NK-92 treated with Interleukin-12 subunit alpha and Interleukin-12 subunit beta, amount 100 ng/mL, for 24 hours (cell line): Measurements from ENCODE around the gene GNG11.
"Not testable (repeated sequence)": the region's sequence is repeated elsewhere in the genome, so short reads cannot be mapped to it uniquely, and the experiment has no call there.

Experiments used
- DNase-seq: peaks from one replicate; lab custom pipeline; 2025; lab: John Stamatoyannopoulos, UW

Gene GNG11

DNA sequence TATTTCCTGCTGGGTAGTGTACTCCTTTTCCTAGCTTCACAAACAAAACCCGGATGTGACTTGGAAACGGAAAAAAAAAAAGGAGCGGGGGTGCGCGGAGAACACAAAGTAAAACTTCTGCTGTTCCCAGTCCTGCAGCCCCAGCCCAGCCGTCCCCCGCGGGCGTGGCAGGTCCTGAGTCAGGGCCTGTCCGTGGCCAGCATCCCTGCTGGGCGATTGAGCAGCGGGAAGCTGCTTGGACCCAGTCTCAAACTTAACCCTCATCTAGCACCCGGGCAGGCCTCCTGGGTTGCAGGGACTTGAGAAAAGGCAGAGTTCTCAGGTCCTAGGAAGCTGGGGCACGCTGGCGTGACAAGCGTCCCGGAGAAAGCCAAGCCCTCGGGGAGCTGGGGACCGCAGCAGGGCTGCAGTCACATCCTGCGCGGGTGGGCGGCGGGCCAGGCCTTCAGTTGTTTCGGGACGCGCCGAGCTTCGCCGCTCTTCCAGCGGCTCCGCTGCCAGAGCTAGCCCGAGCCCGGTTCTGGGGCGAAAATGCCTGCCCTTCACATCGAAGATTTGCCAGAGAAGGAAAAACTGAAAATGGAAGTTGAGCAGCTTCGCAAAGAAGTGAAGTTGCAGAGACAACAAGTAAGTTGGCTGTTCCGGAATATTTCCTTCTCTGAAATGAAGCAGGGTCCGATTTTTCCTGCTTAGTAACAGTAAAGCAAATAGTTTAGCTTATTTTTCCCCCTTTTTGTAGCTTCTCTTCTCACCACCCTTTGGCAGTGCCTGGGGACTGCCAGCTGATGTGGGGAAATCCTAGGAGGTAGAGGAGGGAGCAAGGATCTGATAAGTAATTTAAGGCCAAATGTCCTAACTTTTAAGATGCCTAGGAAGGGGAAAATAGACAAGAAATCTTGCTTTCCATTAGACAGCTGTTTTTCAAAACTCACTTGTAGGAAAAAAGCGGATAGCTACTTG lies at the start of gene GNG11:
Gene GNG11 (plus strand): TSS at position 129 of the 960 bp plus-strand sequence. CDS start 403 bp downstream, at position 532.
- DNase-seq, result no peak

DNA sequence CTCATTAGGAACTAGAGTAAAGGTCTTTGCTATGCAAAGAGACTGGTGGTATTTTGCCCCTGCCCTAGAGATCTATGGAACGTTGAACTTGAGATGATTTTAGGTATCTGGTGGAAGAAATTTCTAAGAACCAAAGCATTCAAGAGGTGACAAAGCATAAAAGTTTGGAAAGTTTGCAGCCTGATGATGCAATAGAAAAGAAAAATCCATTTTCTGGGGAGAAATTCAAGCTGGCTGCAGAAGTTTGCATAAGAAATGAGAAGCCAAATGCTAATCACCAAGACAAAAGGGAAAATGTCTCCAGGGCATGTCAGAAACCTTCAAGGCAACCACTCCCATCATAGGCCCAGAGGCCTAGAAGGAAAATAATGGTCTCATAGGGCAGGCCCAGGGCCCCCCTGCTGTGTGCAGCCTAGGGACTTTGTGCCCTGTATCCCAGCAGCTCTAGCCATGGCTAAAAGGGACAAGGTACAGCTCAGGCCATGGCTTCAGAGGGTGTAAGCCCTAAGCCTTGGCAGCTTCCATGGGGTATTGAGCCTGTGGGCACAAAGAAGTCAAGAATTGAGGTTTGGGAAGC lies 47.4 kb upstream of the GNG11 start:
- DNase-seq, result no peak

DNA sequence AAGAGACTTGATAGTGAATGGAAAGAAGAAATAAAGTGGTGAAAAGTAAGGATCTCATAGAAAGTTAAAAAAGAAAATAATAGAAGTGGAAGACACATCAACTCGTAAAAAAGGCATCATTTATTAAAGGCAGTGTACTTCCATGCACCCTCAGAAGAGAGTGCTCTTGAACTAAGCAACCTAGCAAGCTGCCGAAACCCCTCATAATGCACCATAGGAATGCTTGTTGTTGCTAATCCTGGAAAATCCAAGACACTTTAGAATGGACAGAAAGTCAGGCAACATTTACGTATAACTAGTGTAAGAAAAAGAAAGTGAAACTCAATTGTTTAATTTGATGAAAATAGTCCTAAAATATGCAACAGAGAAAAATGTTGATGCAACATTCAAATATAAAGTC lies 43.8 kb upstream of the GNG11 start:
- no peak for DNase-seq

DNA sequence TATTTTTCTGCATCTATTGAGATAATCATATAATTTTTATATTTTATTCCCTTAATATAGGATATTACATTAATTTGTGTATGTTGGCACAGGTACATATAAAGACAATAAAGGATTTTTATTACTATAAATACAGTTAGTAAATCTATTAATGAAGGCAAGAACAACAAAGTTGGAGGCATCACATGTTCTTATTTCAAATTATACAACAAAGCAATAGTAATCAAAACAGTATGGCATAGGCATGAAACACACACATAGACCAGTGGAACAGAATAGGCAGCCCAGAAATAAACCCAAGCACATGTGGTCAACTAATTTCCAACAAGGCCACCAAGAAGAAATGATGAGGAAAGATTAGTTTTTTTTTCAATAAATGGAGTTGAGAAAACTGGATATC lies 42.2 kb upstream of the GNG11 start:
- DNase-seq, result no peak

DNA sequence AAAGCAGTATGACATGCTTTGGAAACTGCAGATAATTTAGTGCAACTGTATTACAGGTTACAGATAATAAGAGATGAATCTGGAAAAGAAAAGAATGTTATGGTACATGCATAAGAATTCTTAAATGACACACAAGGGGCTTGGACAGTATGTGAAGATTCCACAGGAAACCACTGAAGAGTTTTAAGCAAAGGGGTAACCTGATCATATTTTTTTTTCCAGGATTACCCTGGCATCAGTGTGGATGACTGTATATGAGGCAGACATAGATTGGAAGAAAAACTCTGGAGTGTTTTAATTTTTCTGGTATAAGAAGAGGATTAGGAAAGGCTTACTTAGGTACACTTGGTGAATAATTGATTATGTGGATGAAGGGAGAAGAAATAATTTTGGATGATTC lies 39.1 kb upstream of the GNG11 start:
- DNase-seq, result no peak

DNA sequence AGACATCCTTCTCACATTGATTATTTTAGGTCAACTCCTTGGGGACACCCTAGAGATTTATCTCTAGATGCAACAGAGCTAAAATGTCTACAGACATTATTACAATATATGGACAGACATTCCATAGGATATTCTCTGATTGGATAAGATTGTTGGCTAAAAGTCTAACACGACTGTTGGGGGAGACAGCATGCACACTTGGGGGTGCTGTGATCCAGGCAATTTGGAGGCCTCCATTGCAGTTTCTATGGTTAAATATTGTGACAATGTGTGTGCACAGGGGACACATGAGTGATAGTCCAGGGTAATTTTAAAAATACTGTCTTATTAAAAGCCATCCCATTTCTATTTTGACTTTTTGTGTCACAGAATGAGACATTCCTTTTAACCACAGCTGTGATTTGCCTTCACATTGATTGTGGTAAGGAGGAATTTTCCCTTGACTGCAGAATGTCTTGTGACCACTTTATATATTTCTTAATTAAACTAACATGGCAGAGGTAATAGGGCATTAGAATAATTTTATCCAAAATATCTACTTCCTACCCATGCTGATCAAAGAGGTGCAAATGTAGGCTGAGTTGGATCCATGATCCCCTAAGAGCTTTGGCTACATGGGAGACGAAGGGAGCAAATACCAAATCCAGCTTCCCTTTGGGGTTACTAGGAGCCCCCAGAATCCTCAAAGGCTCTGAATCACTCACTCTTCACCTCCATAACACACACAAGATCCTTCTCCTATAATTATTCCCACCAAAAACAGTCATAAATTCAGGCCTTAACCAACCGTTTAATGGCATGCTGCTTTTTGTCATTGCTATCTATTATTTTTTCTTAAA lies 38.2 kb upstream of the GNG11 start:
- no peak for DNase-seq

DNA sequence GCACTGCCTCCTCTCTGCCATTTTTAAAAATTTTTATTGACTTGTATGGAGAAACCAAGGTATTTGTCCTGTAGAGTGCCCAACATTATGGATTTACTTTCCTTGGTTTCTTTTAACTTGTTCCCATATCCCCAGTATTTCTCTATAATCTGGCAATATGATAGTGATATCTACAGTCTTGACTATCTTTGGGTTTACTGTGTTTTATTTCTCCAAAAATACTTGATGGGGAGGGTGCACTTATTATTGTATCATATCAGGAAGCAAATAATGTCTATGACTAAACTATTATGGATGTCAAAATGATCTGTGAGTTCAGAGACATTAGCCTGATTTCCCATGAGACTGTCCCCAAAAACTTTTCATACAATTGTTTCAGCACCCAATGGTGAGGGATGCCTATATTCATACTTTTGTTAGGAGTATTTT lies 37.6 kb upstream of the GNG11 start:
- DNase-seq, result no peak

DNA sequence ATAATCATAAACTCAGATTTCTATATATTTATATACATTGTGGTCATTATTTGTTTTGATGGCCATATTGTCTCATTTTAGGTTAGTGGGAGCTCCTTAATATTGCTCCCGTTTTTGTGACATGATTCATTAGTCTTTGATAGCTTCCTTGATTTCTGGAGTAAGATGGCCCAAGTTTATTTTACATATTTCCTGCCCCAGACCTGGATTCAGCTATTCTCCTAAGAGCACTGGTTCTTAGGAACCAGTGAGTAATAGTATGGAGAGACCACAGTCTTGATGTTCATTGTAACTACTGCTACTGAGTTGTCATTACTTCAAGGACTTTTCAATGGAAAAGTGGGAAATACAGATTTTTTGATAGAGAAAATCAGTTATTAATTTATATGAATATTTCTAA lies 37.0 kb upstream of the GNG11 start:
- DNase-seq, result no peak

DNA sequence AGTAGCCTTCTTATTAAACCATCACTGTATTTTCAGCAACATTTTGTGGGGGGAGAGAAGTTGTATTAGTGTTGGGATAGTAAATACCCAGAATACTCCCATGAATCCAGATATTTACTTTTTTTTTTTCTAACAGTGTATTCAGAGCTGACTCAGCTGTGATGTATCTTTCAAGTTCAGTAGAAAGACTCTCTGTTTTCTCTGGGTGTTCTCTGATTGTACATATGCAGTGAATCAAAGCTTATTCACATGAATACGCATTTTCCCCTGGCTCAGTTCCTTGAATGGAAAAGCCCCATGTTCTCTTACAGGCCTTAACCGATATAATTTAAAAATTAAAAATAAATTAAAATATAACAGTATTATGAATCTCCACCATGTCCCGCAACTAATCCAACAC lies 32.3 kb upstream of the GNG11 start:
- DNase-seq, result no peak

DNA sequence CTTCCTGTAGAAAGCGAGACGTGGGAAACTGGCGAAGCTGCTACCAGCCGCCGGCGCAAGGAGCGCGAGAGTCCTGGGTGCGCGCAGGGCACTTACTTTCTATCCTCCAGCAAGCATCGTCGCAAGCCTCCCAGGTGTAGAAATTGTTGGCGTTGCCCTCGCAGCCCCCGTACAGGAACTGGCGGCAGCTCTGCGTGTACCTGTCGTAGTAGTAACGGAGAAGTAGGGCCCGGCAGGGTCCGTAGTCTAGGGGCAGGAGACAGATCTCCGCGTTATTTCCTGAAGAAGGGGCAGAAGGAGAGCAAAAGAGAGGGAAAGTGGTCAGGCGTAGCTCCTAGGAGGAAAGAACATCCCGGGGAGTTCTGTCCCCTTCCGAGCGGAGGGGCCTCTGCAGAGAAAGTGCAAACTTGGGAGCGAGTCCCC lies 31.5 kb upstream of the GNG11 start:
- DNase-seq, result no peak

DNA sequence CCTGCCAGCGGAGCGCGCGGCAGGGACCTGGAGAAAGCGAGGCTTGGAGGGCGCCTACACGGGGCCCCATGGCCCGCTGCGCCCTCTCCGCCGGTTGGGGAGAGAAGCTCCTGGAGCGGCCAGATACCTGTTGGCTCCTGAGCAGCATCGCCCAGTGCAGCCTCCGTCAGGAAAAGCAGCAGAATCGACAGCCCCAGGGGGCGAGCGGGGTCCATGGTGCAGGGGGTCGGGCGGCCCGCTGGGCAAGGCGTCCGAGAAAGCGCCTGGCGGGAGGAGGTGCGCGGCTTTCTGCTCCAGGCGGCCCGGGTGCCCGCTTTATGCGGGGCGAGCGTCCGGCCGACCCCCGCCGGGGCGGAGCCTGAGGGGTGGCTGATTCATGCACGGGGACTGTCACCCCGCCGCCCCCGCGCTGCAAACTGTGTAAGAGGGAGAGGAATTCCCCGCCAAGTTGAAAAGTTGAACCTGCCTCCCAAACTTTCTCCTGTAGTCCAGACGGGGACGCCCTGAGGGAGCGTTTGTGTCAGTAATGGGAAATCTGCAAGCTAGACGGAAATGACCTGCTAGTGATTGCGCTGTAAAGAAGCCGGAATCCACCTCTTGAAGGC lies 31.0 kb upstream of the GNG11 start, which contains the start of gene TFPI2:
Gene TFPI2 (minus strand): TSS at position 290 of the 605 bp plus-strand sequence. CDS start 75 bp downstream, at position 215.
- DNase-seq, result no peak

DNA sequence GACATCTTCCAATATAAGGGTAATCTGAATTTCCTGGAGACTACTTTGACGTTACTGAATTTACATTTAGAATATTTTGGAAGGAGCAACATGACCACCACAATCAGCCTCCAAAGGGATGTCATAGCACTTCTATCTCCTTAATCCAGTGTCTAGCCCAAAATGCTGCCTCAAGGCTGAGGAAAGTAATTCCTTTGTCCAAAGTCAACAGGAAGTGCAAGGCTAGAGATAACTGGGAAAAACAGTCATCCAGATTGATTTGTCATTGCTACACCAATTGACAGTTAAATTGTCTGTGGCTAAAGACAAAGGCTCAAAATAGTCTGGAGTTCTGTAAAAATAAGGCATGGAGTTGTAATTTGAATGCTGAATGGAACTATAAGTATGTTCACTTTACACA lies 27.1 kb upstream of the GNG11 start:
- no peak for DNase-seq

DNA sequence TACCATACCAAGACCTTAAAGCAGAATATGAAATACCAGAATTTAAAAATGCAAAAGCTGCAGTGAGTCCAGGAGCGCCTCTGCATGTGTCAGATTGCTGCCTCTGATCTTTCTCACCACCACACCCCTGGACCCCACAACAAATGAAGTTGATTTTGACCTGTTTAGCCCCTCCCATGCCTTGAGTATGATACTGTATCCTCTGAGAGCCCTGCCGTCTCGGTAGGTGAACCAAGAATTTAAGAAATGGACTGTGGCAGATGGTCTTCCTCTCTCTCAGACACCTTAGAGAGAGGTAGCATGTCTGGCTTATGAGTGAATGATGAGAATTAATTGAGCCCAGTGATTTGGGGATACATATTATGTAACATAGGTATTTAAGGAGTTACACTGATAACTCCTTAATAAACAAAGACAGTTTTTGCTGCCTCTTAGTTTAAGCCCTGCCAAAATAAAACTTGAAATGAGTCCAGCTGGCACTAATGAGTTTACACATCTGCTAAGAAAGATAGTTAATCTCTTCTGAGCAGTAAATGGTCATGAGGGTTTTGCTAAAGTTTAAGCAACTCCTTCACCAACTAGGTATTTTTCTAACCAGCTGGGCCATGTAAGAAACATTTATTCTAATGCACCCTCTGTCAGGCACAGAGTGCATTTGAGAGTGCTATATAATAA lies 26.4 kb upstream of the GNG11 start:
- DNase-seq, result no peak

DNA sequence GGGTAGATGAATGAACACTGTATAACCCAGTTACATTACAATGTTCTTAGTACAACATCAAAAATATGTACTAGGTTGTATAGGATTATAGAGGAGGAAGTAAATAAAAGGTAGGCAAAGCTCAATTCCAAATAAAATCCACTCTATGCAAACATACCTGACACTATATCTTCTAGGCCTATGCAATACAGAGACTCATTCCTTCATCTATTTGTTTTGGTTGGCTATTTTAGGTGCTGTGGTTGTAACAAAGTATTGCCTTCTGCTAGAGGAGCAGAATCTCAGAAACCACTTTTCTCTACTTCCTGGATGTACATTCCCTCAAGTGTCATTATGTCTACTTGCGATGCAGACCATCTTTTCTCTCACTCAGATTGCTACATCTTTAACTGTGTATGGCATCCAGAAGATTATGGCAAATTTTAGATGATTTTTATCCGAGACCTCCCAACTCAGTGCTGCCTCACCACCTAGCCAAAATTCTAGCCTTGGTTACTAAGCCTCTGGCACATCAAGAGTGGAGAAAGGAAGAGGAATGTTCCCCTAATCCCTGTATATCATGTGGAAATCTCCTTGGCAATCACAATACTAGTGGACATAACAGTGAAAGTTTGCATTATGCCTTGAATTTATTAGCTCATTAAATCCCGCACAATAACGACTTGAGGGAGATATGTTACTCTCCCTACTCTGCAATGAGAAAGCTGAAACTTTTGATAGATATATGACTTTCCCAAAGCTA lies 25.5 kb upstream of the GNG11 start:
- no peak for DNase-seq

DNA sequence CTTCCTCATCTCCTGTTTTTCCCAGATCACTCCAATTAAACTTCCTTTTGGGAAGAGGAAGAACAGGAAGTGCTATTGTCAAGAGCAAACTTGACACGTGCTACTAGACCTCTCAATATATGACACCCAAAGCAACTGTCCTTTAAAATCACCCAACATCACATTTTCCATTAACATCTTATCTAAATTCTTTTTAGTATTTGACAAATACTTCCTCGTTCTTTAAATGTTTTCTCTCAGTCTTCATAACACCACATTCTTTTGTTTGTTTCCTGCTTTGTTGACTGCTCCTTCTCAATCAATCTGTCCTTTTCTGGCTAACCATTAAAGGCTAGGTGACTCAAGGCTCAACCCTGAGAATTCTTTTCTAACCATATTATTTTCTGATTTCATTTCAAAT lies 23.9 kb upstream of the GNG11 start:
- DNase-seq, result no peak

DNA sequence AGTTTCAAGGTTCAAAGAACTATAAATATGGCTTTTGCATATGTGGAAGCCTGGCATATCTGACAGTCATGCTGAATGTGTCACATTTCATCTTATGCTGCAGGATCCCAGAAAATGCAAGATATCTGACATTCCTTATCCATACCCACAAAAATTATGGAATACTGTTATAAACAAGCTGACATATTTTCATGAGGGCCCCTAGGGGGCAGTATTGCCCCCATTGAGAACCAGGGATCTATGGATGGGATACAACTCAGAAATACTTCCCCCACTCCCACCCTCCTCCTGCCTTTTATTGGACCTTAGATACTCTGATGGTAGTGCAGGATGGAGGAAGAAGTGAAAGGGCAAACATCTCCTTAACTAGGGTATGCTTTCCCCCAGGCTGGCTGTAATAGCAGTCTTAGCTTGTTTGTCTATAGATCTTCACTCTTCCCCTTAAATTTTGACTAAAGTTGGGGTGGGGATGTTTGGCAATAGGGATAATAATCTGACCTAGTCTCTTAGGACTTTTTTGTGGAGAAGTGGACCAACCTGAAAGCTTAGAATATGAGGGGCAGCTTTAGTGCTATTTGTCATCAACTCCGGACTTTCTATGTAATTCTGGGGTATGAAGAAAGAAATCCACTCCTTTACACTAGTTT lies 18.6 kb upstream of the GNG11 start:
- no peak for DNase-seq

DNA sequence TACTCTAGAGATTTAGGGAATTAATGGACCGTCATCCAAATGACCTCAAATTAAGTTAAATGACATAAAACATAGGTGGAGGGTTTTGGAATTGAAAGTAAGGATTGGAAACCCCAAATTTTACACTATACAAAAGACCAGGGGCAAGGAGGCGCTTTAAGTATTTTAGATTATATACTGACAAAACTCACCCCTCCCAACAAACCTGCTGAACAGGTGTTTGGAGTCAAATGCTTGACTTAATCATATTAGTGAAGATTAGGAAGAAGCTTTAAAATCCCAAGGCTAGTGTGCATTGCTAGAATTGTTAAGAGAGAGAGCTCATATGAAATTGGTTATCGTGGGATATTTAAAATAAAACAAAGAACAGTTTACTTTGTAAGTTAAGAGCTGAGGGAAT lies 15.3 kb upstream of the GNG11 start, which contains the start of gene GNGT1:
Gene GNGT1 (plus strand): TSS at position 301 of the 400 bp plus-strand sequence. CDS start 180 bp downstream, outside the sequence.
- no peak for DNase-seq

DNA sequence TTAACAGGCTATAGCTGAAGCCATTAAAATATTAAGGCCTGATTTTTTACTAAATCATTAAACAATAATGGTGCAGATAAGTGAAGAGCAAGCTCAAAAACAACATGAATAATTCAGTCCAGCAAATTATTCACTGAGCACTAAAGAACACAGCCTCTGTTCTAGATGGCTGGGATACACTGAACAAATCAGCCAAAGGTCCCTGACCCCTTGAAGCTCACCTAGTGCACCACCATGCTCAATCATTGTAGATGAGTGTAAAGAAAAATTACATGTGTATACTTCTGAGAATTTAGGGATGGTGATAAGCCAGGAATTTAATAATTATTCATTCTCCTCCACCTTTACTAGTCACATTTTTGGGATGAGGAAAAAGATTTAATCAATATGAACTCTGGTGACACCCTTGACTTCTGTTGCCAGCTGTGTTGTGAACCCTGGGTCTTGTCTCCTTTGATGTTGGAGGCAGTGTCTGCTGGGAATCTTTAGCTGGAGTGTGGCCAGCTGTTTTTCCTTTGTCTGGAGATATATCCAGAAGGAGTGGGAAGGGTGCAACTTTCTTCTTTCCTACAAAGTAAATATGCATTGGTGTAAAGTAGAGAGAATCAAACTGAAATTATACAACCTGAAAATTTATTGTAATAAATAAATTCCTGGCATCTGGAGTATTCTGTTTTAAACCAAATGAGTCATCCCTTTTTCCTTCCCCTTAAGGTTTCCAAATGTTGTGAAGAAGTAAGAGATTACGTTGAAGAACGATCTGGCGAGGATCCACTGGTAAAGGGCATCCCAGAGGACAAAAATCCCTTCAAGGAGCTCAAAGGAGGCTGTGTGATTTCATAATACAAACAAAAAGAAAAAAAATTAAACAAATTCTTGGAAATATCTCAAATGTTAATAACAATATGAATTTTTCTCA lies 11.2 kb upstream of the GNG11 start:
- no peak for DNase-seq

DNA sequence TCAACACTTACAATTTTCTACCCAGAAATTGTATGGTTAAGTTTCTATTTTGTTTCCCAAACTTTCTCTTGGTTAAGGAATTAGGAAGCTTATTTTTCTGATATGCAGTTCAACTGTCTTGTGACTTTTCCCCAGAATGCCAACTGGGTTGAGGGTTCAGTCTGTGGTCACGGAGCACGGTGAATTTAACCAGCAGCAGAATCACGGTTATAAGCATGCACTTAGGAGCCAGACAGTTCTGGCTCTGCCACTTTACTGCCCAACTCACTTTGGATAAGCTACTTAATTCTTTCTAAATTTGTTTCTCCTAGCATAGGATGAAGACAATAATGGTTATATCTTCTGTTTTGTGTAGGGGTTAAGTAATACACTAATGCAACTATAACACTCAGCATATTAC lies 10.3 kb upstream of the GNG11 start:
- DNase-seq, result not testable (repeated sequence)
